Renal cortical epithelial cell (primary cell): ENCODE measurements around the gene HS6ST1. TPM values are rescaled to one million over a fixed set of nuclear protein-coding genes. Genes with fewer than 3 reads are reported as not detected.

ENCODE experiments used
- DNase-seq: peaks from one replicate; pipeline ENCODE4 v3.0.0-alpha.2; 2011; ENCODE audit warnings: low read depth
- total RNA-seq: library from RNA; depleted of rRNA; stranded (reverse); fragments of >200 nt; gene quantifications from 2 replicates; pipeline ENCODE4 v1.2.3, GENCODE V29; 2014

HS6ST1 gene
- total RNA-seq, 1 donor from 2014 or later: 32.4 TPM

DNA sequence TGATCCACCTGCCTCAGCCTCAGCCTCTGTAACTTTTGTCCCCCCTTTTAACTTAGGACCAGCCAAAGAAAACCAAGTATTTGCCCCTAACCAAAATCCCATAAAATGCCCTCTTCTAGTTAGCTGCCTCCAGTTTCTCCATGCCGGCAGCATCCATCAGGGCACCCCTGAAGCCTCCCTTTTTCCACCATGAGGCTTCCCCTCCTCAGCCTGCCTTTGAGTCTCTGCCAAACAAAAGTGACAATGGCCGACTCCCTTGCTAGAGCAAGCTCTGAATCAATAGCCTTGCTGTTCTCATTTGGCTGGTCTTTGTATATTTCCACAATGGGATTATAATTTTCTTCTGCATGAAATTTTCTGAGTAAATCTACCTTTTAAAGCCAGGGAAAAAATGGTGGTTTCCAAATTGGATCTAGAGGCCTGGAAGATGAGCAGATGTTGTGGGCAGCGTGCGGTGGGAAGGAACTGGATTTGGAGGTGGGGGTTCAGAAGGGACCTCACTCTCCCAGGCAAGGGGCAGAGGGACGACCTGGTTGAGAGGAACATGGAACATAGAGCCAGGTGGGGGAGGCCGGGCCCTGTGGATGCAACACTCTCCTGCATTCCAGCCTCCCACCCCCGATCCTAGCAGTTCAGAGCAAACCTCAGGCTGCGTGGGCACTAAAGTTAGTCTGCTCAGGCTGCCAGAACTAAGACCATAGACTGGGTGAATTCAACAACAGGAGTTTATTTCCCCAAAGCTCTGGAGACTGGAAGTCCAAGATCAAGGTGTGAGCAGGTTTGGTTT, 80.6 kb downstream of the HS6ST1 start:
- no peak for DNase-seq

DNA sequence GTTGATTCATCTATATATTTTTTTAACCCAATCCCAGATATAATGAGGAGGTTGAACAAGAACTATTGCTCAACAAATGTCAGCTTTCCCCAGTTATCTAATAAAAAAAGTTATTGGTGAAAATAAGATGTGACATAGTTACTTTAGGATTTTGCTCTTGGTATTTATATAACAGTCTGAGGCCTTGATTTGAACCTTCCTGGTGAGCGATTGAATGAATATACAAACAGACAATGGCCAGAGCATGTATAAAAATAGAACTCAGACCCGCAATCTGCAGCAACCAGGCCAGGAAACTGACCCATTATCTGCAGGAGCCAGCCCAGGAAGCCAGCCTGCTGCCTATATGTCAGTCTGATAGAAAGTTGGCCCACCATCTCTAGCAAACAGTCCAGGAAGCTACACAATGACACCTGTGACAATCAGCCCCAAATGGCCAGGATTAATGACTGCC, 81.6 kb downstream of the HS6ST1 start:
- no peak for DNase-seq

DNA sequence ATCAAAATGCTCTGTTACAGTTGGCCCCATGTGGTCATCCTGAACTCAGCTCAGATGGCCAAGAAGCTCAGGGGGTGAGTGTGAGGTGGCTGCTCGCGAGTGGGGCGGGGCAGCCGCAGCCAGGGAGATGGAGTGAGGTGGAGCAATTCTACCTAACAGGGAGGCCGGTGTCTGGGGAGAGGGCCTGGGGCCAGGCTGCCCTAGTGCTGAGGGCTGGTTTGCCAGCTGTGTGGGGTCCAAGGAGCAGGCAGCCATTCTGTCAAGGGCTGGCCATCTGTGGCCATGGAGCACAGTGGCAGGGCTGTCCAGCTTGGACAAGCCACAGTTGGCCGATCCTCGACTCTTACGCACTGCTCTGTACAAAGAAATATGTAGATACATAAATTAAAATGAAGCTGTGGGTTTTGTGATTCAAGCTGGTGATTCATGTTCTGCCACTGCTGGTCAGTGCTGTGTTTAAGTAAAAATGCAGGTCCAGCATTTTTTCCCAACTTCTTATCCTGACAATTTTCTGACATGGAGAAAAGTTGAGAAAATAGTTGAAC, 82.1 kb downstream of the HS6ST1 start:
- DNase-seq: peak; percentile 16

GRCh38 chr2:128235581-128235980, 83.1 kb downstream of the HS6ST1 start:
- DNase-seq: no peak

DNA sequence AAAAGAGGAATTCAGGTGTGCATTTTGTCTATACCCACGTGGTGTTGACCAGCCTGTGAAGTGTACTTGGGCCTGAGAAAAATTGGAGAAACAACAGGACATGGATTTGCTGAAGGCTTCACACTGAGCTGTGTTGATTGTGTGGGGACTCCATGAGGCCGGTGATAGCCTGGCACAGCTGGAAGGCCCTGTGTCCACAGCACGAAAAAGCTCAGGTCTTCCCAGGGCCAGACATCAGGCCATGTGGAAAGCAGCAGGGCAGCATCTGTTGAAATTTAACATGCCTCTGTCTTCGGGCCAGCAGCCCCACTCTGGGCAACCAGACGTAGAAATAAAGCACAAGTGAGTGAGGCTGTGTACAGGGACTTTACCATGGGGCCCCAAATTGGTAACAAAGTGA, 84.1 kb downstream of the HS6ST1 start:
- no peak for DNase-seq

DNA sequence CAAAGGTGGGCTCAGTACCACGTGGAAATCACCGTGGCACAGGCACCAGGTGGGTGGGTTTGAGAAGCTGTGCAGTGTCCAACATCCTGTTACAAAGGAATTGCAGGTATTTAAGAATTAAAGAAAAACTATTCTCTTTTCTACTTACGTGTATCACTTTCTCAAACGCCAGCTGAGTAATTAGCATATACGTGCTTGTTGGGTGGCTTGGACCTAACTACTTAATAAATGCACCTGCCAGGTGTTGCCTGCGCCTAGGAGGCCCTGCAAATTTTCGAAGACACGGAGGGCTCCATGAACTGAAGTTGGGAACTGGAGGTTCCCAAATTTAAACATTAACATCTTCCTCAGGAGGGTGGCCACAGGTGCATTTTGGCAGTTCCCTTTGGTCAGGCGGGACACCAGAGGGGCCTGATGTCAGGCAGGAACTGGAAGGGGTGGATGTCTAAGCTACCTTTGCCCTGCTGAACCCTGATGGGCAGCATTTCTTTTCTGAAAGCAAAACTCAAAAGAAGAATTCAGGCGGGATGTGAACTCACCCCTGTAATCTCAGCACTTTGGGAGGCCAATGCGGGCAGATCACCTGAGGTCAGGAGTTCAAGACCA, 84.8 kb downstream of the HS6ST1 start:
- DNase-seq: no peak

- peak; percentile 26 for DNase-seq
Observed at GRCh38 chr2:128232965-128233789, 85.5 kb downstream of the HS6ST1 start.

DNA sequence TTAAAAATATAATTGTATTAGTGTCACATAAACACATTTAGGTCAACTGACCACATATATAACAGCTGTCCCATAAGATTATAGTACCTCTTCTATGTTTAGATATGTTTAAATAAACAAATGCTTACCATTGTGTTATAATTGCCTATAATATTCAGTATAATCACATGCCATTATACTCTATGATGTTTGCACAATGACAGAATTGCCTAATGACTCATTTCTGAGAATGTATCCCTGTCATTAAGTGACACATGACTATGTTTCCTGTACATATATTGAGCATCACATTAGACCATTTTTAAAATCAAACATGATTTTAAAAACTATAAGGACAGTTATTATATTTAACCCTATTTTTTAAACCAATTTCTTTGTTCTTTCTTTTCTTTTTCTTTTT, 89.8 kb downstream of the HS6ST1 start:
- DNase-seq: peak; percentile 30

GRCh38 chr2:128227862-128228261, 90.8 kb downstream of the HS6ST1 start:
- no peak for DNase-seq

GRCh38 chr2:128219891-128220290, 98.8 kb downstream of the HS6ST1 start:
- no peak for DNase-seq

DNA sequence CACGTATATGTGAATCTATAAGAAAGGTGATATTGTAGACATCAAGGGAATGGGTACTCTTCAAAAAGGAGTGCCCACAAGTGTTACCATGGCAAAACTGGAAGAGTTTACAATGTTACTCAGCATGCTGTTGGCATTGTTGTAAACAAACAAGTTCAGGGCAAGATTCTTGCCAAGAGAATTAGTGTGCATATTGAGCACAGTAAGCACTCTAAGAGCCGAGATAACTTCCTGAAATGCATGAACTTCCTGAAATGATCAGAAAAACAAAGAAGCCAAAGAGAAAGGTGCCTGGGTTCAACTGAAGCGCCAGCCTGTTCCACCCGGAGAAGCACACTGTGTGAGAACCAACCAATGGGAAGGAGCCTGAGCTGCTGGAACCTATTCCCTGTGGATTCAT, 101.0 kb downstream of the HS6ST1 start:
- DNase-seq: no peak

DNA sequence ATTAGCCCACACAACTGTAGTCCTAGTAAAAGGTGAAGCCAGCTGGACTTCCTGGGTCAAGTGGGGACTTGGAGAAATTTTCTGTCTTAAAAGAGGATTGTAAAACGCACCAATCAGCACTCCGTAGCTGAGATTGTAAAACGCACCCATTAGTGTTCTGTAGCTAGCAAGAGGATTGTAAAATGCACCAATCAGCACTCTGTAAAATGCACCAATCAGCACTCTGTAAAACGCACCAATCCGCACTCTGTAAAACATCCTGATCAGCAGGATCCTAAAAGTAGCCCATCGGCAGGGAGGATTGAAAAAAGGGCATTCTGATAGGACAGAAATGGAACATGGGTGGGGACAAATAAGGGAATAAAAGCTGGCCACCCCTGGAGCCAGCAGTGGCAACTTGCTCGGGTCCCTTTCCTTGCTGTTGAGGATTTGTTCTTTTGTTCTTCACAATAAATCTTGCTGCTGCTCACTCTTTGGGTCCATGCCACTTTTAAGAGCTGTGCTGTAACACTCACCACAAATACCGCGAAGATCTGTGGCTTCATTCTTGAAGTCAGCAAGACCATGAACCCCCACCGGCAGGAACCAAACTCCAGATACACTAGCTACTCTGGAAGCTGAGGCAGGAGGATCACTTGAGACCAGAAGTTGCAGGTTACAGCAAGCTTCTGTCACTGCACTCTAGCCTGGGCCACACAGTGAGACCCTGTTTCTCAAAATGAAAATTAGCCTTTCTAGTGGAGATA, 102.6 kb downstream of the HS6ST1 start:
- DNase-seq: no peak

Other genes starting within 250 kb of the HS6ST1 start
- gene UGGT1, start 227.7 kb downstream of the HS6ST1 start, total RNA-seq: 72.6 and 126 TPM in 2 replicates